ENCODE data around the gene GNL3L. TPM values are rescaled to one million over a fixed set of nuclear protein-coding genes. Genes with fewer than 3 reads are reported as not detected.

GNL3L gene
- total RNA-seq, 2 donors from 2014 or later = 35.9 to 38.2 TPM

DNA sequence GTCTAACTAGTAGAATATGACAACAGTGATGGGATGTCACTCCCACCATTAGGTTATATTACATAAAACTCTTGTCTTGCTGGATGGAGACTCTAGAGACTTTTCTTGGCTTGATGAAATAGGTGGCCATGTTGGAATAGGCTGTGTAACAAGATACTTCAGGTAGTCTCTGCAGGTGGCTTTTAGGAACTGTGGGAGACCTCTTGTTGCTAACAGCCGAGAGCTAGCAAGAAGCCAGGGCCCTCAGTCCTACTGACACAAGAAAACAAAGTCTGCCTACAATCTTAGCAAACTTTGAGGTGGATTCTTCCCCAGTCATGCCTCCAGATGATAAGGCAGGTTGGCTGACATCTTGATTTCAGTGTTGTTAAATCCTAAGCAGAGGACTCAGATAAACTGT lies 72.5 kb downstream of the GNL3L start:
- no peak for ATAC-seq
- Mint-ChIP-seq H3K36me3 (ENCODE audit: low read depth) (no peaks in the 10 kb centered on the region), H3K27ac (no peak overlapping the region), H3K4me1 (no peaks in the 10 kb centered on the region), H3K27me3 (no peaks in the 10 kb centered on the region), H3K4me3 (no peak overlapping the region)
- no peak for DNase-seq
- H3K9me3 ChIP-seq (ENCODE audit: control insufficient read depth, low read length, poor library complexity, severe bottlenecking) = no peaks in the 10 kb centered on the region

Other genes with a start within 250 kb of the GNL3L start
- under 1 TPM; 0.15 to 0.21 TPM for gene WNK3, start 172.2 kb upstream of the GNL3L start, total RNA-seq
- 10 to 100 TPM; 33.5 to 33.9 TPM for gene TSR2, start 89.8 kb upstream of the GNL3L start, total RNA-seq
- under 1 TPM in 1 of 2 donors, not detected in 1; 0.05 TPM for gene FGD1, start 34.0 kb upstream of the GNL3L start, total RNA-seq